ENCODE results near the gene CYTH3.
A peak's percentile ranks its signal among the peaks of the same experiment; 100 is the strongest.

Gene CYTH3

GRCh38 chr7:6271060-6271658, 1.3 kb downstream of the CYTH3 start:
- DNase-seq (ENCODE audit: insufficient read length, low spot score) (no peak), FAIRE-seq (peak; percentile 90)
- TF ChIP-seq POLR2A (IDR thresholded peaks at IDR 0.05; ENCODE audit: low read depth, low read length) = no peak
- no peak for TF ChIP-seq TAF1 (IDR thresholded peaks at IDR 0.05; ENCODE audit: low read depth, low read length)
- TF ChIP-seq POU2F2 (IDR thresholded peaks at IDR 0.05; ENCODE audit: low read depth, low read length) = no peak
- TF ChIP-seq SPI1 (IDR thresholded peaks at IDR 0.05; ENCODE audit: low read depth, low read length) = no peak
- TF ChIP-seq POLR2AphosphoS5 (IDR thresholded peaks at IDR 0.05; ENCODE audit: low read depth, low read length) = no peak
- no peak for TF ChIP-seq PAX5 (IDR thresholded peaks at IDR 0.05; ENCODE audit: insufficient read depth, low read length, severe bottlenecking)

- no peak for DNase-seq (ENCODE audit: insufficient read length, low spot score)
- TF ChIP-seq TAF1 (IDR thresholded peaks at IDR 0.05; ENCODE audit: low read depth, low read length) (no peak), POLR2AphosphoS5 (IDR thresholded peaks at IDR 0.05; ENCODE audit: low read depth, low read length) (no peak), PAX5 (IDR thresholded peaks at IDR 0.05; ENCODE audit: insufficient read depth, low read length, severe bottlenecking) (no peak), POU2F2 (IDR thresholded peaks at IDR 0.05; ENCODE audit: low read depth, low read length) (no peak), POLR2A (IDR thresholded peaks at IDR 0.05; ENCODE audit: low read depth, low read length) (no peak), SPI1 (IDR thresholded peaks at IDR 0.05; ENCODE audit: low read depth, low read length) (no peak)
- no peak for FAIRE-seq
Measured at GRCh38 chr7:6269527-6269926, 2.9 kb downstream of the CYTH3 start.

- no peak for FAIRE-seq
- no peak for DNase-seq (ENCODE audit: insufficient read length, low spot score)
- TF ChIP-seq PAX5 (IDR thresholded peaks at IDR 0.05; ENCODE audit: insufficient read depth, low read length, severe bottlenecking) = no peak
- no peak for TF ChIP-seq POLR2A (IDR thresholded peaks at IDR 0.05; ENCODE audit: low read depth, low read length)
- no peak for TF ChIP-seq TAF1 (IDR thresholded peaks at IDR 0.05; ENCODE audit: low read depth, low read length)
- no peak for TF ChIP-seq POU2F2 (IDR thresholded peaks at IDR 0.05; ENCODE audit: low read depth, low read length)
- TF ChIP-seq POLR2AphosphoS5 (IDR thresholded peaks at IDR 0.05; ENCODE audit: low read depth, low read length) = no peak
- no peak for TF ChIP-seq SPI1 (IDR thresholded peaks at IDR 0.05; ENCODE audit: low read depth, low read length)
Measured at GRCh38 chr7:6268907-6269306, 3.5 kb downstream of the CYTH3 start.

GRCh38 chr7:6268023-6268900, 4.2 kb downstream of the CYTH3 start:
- FAIRE-seq = no peak
- no peak for DNase-seq (ENCODE audit: insufficient read length, low spot score)
- TF ChIP-seq SPI1 (IDR thresholded peaks at IDR 0.05; ENCODE audit: low read depth, low read length) (no peak), POU2F2 (IDR thresholded peaks at IDR 0.05; ENCODE audit: low read depth, low read length) (no peak), PAX5 (IDR thresholded peaks at IDR 0.05; ENCODE audit: insufficient read depth, low read length, severe bottlenecking) (no peak), POLR2AphosphoS5 (IDR thresholded peaks at IDR 0.05; ENCODE audit: low read depth, low read length) (no peak), POLR2A (IDR thresholded peaks at IDR 0.05; ENCODE audit: low read depth, low read length) (no peak), TAF1 (IDR thresholded peaks at IDR 0.05; ENCODE audit: low read depth, low read length) (no peak)

GRCh38 chr7:6266699-6267098, 5.7 kb downstream of the CYTH3 start:
- no peak for FAIRE-seq
- TF ChIP-seq PAX5 (IDR thresholded peaks at IDR 0.05; ENCODE audit: insufficient read depth, low read length, severe bottlenecking) = no peak
- no peak for TF ChIP-seq POLR2AphosphoS5 (IDR thresholded peaks at IDR 0.05; ENCODE audit: low read depth, low read length)
- TF ChIP-seq TAF1 (IDR thresholded peaks at IDR 0.05; ENCODE audit: low read depth, low read length) = no peak
- TF ChIP-seq SPI1 (IDR thresholded peaks at IDR 0.05; ENCODE audit: low read depth, low read length) = no peak
- TF ChIP-seq POLR2A (IDR thresholded peaks at IDR 0.05; ENCODE audit: low read depth, low read length) = no peak
- DNase-seq (ENCODE audit: insufficient read length, low spot score) = no peak

GRCh38 chr7:6262221-6262620, 10.2 kb downstream of the CYTH3 start:
- TF ChIP-seq SPI1 (IDR thresholded peaks at IDR 0.05; ENCODE audit: low read depth, low read length) (no peak), TAF1 (IDR thresholded peaks at IDR 0.05; ENCODE audit: low read depth, low read length) (no peak), PAX5 (IDR thresholded peaks at IDR 0.05; ENCODE audit: insufficient read depth, low read length, severe bottlenecking) (no peak), POLR2A (IDR thresholded peaks at IDR 0.05; ENCODE audit: low read depth, low read length) (no peak), POU2F2 (IDR thresholded peaks at IDR 0.05; ENCODE audit: low read depth, low read length) (no peak), POLR2AphosphoS5 (IDR thresholded peaks at IDR 0.05; ENCODE audit: low read depth, low read length) (no peak)
- FAIRE-seq (no peak), DNase-seq (ENCODE audit: insufficient read length, low spot score) (no peak)

- DNase-seq (ENCODE audit: insufficient read length, low spot score) = no peak
- FAIRE-seq = no peak
- no peak for TF ChIP-seq PAX5 (IDR thresholded peaks at IDR 0.05; ENCODE audit: insufficient read depth, low read length, severe bottlenecking)
- no peak for TF ChIP-seq SPI1 (IDR thresholded peaks at IDR 0.05; ENCODE audit: low read depth, low read length)
- TF ChIP-seq TAF1 (IDR thresholded peaks at IDR 0.05; ENCODE audit: low read depth, low read length) = no peak
- no peak for TF ChIP-seq POLR2AphosphoS5 (IDR thresholded peaks at IDR 0.05; ENCODE audit: low read depth, low read length)
- no peak for TF ChIP-seq POU2F2 (IDR thresholded peaks at IDR 0.05; ENCODE audit: low read depth, low read length)
- no peak for TF ChIP-seq POLR2A (IDR thresholded peaks at IDR 0.05; ENCODE audit: low read depth, low read length)
Measured at GRCh38 chr7:6261699-6262098, 10.7 kb downstream of the CYTH3 start.

GRCh38 chr7:6260291-6261187, 11.9 kb downstream of the CYTH3 start:
- DNase-seq (ENCODE audit: insufficient read length, low spot score) (no peak), FAIRE-seq (peak; percentile 16)
- TF ChIP-seq POLR2A (IDR thresholded peaks at IDR 0.05; ENCODE audit: low read depth, low read length) (no peak), POU2F2 (IDR thresholded peaks at IDR 0.05; ENCODE audit: low read depth, low read length) (no peak), PAX5 (IDR thresholded peaks at IDR 0.05; ENCODE audit: insufficient read depth, low read length, severe bottlenecking) (no peak), POLR2AphosphoS5 (IDR thresholded peaks at IDR 0.05; ENCODE audit: low read depth, low read length) (no peak), SPI1 (IDR thresholded peaks at IDR 0.05; ENCODE audit: low read depth, low read length) (no peak), TAF1 (IDR thresholded peaks at IDR 0.05; ENCODE audit: low read depth, low read length) (no peak)
